CD14-positive monocyte (primary cell): ENCODE measurements around the gene MSI2. TPM values are rescaled to one million over a fixed set of nuclear protein-coding genes. Genes with fewer than 3 reads are reported as not detected.
A peak's percentile ranks its signal among the peaks of the same experiment; 100 is the strongest.

Experiments
- DNase-seq, 3 donors: peaks; one replicate each; pipeline ENCODE4 v3.0.0-alpha.2; 2011 to 2022
- H2AFZ ChIP-seq: 2 replicates; pipeline ENCODE4 v1.6.0; 2012; ENCODE audit warnings: mild to moderate bottlenecking, low read depth, low read length, inconsistent platforms; ENCODE audit not compliant: insufficient read depth, poor library complexity, severe bottlenecking
- H3K27ac ChIP-seq, 2 donors: 1 replicate in 1 of 2; 2 replicates in 1 of 2; pipeline ENCODE4 v1.5.1; 2012 to 2013; ENCODE audit warnings: low read length in 2 of 2, control low read depth in 1 of 2, inconsistent platforms in 1 of 2, low read depth in 1 of 2, mild to moderate bottlenecking in 1 of 2
- H3K27me3 ChIP-seq, 2 donors: one replicate each; pipeline versions ENCODE4 v1.6.0 to v1.6.1; 2011 to 2013; ENCODE audit warnings: low read length in 2 of 2; ENCODE audit not compliant: control insufficient read depth in 2 of 2, insufficient read depth in 2 of 2
- H3K36me3 ChIP-seq, 2 donors: replicated peaks in 1 of 2; 1 replicate in 1 of 2; 2 replicates in 1 of 2; pipeline versions ENCODE4 v1.5.1 to v1.6.1; 2012 to 2013; ENCODE audit warnings: low read length in 2 of 2, control low read depth in 1 of 2, inconsistent platforms in 1 of 2, mild to moderate bottlenecking in 1 of 2; ENCODE audit not compliant: insufficient read depth in 2 of 2, control insufficient read depth in 1 of 2
- H3K4me1 ChIP-seq, 2 donors: 1 replicate in 1 of 2; 2 replicates in 1 of 2; pipeline versions ENCODE4 v1.5.1 to v1.6.1; 2012 to 2013; ENCODE audit warnings: low read length in 2 of 2, control low read depth in 1 of 2, inconsistent platforms in 1 of 2, mild to moderate bottlenecking in 1 of 2, moderate library complexity in 1 of 2; ENCODE audit not compliant: insufficient read depth in 2 of 2, control insufficient read depth in 1 of 2
- H3K4me2 ChIP-seq: replicated peaks from 2 replicates; pipeline ENCODE3; 2012; ENCODE audit warnings: low read length, moderate library complexity, mild to moderate bottlenecking; ENCODE audit not compliant: poor library complexity, severe bottlenecking; ENCODE audit errors: extremely low read depth
- H3K4me3 ChIP-seq, 3 experiments: fragments of 200-600 bp in 1 of 3; sonication (generic) in 1 of 3; replicated peaks in 1 of 3; 1 replicate in 2 of 3; 2 replicates in 1 of 3; pipeline ENCODE4 v1.5.1; 2011 to 2013; ENCODE audit warnings: low read length in 3 of 3, mild to moderate bottlenecking in 3 of 3, control low read depth in 2 of 3, low read depth in 2 of 3, inconsistent platforms in 1 of 3, moderate library complexity in 1 of 3
- H3K79me2 ChIP-seq: 2 replicates; pipeline ENCODE4 v1.6.0; 2012; ENCODE audit warnings: mild to moderate bottlenecking, control low read depth, inconsistent platforms, low read length, moderate library complexity; ENCODE audit not compliant: insufficient read depth
- H3K9ac ChIP-seq: 2 replicates; pipeline ENCODE4 v1.6.0; 2017; ENCODE audit warnings: low read length, mild to moderate bottlenecking; ENCODE audit not compliant: insufficient read depth, poor library complexity, severe bottlenecking
- H3K9me3 ChIP-seq, 2 donors: replicated peaks in 1 of 2; 1 replicate in 1 of 2; 2 replicates in 1 of 2; pipeline versions ENCODE4 v1.5.1 to v1.6.1; 2012 to 2013; ENCODE audit warnings: low read length in 2 of 2, control low read depth in 1 of 2; ENCODE audit not compliant: control insufficient read depth in 1 of 2, insufficient read depth in 1 of 2
- H4K20me1 ChIP-seq: 2 replicates; pipeline ENCODE4 v1.6.0; 2012; ENCODE audit warnings: mild to moderate bottlenecking, low read length, control low read depth, moderate library complexity; ENCODE audit not compliant: insufficient read depth
- H3K27ac Mint-ChIP-seq, 7 donors: one replicate each; pipeline ENCODE4 v1.8.0; 2020; ENCODE audit warnings: mild to moderate bottlenecking in 7 of 7, mixed read lengths in 7 of 7, moderate library complexity in 6 of 7, inconsistent platforms in 2 of 7
- H3K27me3 Mint-ChIP-seq, 3 donors: one replicate each; pipeline ENCODE4 v1.8.0; 2021 to 2022; ENCODE audit warnings: low read depth in 3 of 3, mild to moderate bottlenecking in 3 of 3, mixed read lengths in 3 of 3, moderate library complexity in 3 of 3, inconsistent platforms in 1 of 3
- H3K36me3 Mint-ChIP-seq, 2 donors: one replicate each; pipeline ENCODE4 v1.8.0; 2020; ENCODE audit warnings: mixed read lengths in 2 of 2, inconsistent platforms in 1 of 2, mild to moderate bottlenecking in 1 of 2
- H3K4me1 Mint-ChIP-seq: one replicate; pipeline ENCODE4 v1.8.0; 2020; ENCODE audit warnings: mild to moderate bottlenecking, mixed read lengths
- H3K4me3 Mint-ChIP-seq, 2 donors: one replicate each; pipeline ENCODE4 v1.8.0; 2020; ENCODE audit warnings: mild to moderate bottlenecking in 2 of 2, mixed read lengths in 2 of 2, moderate library complexity in 1 of 2
- H3K9me3 Mint-ChIP-seq, 7 donors: one replicate each; pipeline ENCODE4 v1.8.0; 2020 to 2022; ENCODE audit warnings: mixed read lengths in 7 of 7, mild to moderate bottlenecking in 6 of 7, moderate library complexity in 6 of 7, inconsistent platforms in 2 of 7
- CTCF ChIP-seq: fragments of 200-600 bp; IDR thresholded peaks from one replicate; pipeline ENCODE4 v1.8.0; 2022; ENCODE audit warnings: antibody characterized with exemption, mild to moderate bottlenecking
- WGBS: methylation state at CpG from one replicate; pipeline ENCODE4 v1.1.5; 2013; ENCODE audit warnings: missing lambda C conversion rate; ENCODE audit not compliant: insufficient coverage; 5-methylcytosine and 5-hydroxymethylcytosine counted together
- intact Hi-C, 2 donors: fragments of 100-400 bp; cut with micrococcal nuclease; formaldehyde crosslinking; loops; one replicate each; pipeline versions ENCODE4 v1.15.0 to v1.15.1; 2023
- polyA plus RNA-seq, 3 donors: library from polyadenylated mRNA; depleted of rRNA in 1 of 3; unstranded in 2 of 3; stranded (reverse) in 1 of 3; fragments of 300-500 nt in 2 of 3; fragments of >200 nt in 1 of 3; fragmentation: Illumina TruSeq in 2 of 3; gene quantifications; 1 replicate in 2 of 3; 2 replicates in 1 of 3; pipeline ENCODE4 v1.2.3, GENCODE V29; 2012 to 2021

The MSI2 gene
- polyA plus RNA-seq, 3 donors = 0.20 to 6.6 (median 0.37) TPM

GRCh38 chr17:57552114-57552624 lies 295.8 kb downstream of the MSI2 start:
- Histone ChIP-seq H3K36me3 (no peaks in the 10 kb centered on the region), H4K20me1 (no peaks in the 10 kb centered on the region), H3K27me3 (peaks cover 0 to 3% of the 10 kb centered on the region in 2 donors), H3K4me2 (no peak overlapping the region), H3K79me2 (no peaks in the 10 kb centered on the region), H3K9ac (no peak overlapping the region), H3K4me1 (peaks cover 15 to 23% of the 10 kb centered on the region in 2 donors), H2AFZ (no peak overlapping the region), H3K27ac (no peak overlapping the region), H3K4me3 (no peak overlapping the region), H3K9me3 (no peaks in the 10 kb centered on the region)
- 56% methylated on average over 8 of the region's 11 CpGs for WGBS
- H3K4me1 Mint-ChIP-seq = peaks cover 58% of the 10 kb centered on the region
- DNase-seq = no peak
- peaks cover 4 to 15% (median 15%) of the 10 kb centered on the region in 3 donors for H3K27me3 Mint-ChIP-seq
- no peak overlapping the region for H3K4me3 Mint-ChIP-seq
- no peak for TF ChIP-seq CTCF
- H3K27ac Mint-ChIP-seq = no peak overlapping the region
- intact Hi-C loops = no loop called here
- H3K9me3 Mint-ChIP-seq = peaks cover 0 to 2% (median 0%) of the 10 kb centered on the region in 7 donors
- H3K36me3 Mint-ChIP-seq = peaks cover 0 to 3% of the 10 kb centered on the region in 2 donors

- Mint-ChIP-seq H3K4me1 (peaks cover 66% of the 10 kb centered on the region), H3K36me3 (peaks cover 0 to 2% of the 10 kb centered on the region in 2 donors), H3K4me3 (peak overlapping the region in 1 of 2 donors; percentile 67), H3K9me3 (peaks cover 0 to 2% (median 0%) of the 10 kb centered on the region in 7 donors), H3K27me3 (peaks cover 4 to 15% (median 14%) of the 10 kb centered on the region in 3 donors), H3K27ac (peak overlapping the region in 1 of 7 donors; percentile 68)
- no peaks in the 10 kb centered on the region for H3K36me3 ChIP-seq
- 7% methylated on average over 11 of the region's 12 CpGs for WGBS
- H3K9ac ChIP-seq = peak overlapping the region; percentile 25
- H3K79me2 ChIP-seq = no peaks in the 10 kb centered on the region
- DNase-seq = no peak
- H3K4me1 ChIP-seq = peaks cover 26 to 35% of the 10 kb centered on the region in 2 donors
- no peak overlapping the region for H2AFZ ChIP-seq
- H3K9me3 ChIP-seq = no peaks in the 10 kb centered on the region
- intact Hi-C loops = no loop called here
- peak overlapping the region; percentile 3 for H3K4me2 ChIP-seq
- no peak overlapping the region for H3K27ac ChIP-seq
- H4K20me1 ChIP-seq = no peaks in the 10 kb centered on the region
- peaks cover 0 to 3% of the 10 kb centered on the region in 2 donors for H3K27me3 ChIP-seq
- no peak overlapping the region for H3K4me3 ChIP-seq
- TF ChIP-seq CTCF = no peak
These were observed 297.2 kb downstream of the MSI2 start for GRCh38 chr17:57553526-57553925.
